Globus pallidus (tissue), 1 donor: ENCODE results near the gene SELENOH.
"Not testable (repeated sequence)": the region's sequence is repeated elsewhere in the genome, so short reads cannot be mapped to it uniquely, and the experiment has no call there.

Experiments
- DNase-seq: peaks from one replicate; pipeline ENCODE4 v3.0.0-alpha.2; 2015; ENCODE audit warnings: low spot score

The SELENOH gene

DNA sequence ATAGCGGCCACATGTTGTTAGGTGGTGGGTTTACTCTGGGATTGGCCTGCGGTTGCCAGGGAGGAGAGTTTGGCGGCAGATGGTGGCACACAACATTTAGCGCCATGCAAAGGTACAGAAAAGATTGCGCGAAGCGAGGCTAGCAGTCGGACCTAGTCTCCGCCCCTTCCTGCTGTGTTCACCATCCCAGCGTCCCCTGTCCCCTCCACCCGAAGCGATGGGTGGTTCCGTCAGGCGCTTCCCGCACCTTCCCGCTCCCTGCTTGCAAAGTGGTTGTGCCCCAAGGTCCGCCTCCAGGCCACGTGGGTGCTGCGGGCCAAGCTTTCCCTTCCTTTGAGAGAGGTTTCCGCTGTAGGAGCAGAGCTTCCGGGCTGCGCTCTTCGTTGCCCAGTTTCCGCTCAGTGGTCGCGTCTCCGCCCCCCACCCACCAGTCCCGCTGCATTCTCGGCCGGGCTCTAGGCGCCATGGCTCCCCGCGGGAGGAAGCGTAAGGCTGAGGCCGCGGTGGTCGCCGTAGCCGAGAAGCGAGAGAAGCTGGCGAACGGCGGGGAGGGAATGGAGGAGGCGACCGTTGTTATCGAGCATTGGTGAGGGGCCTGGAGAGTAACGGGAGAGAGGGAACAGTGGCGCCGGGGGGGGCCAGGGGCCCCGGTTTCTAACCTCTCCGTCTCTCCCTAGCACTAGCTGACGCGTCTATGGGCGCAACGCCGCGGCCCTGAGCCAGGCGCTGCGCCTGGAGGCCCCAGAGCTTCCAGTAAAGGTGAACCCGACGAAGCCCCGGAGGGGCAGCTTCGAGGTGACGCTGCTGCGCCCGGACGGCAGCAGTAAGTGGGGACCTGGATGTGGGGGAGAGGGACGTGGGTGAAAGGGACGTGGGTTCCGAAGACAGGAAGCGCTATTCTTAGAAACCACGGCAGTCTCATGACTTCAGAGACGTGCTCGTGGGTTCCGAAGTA is at the start of gene SELENOH:
Gene SELENOH, plus strand, starts transcription at position 360 of the 955 bp plus-strand sequence. Its CDS starts 105 bp downstream, at position 465.
- peak; percentile 94 for DNase-seq

GRCh38 chr11:57698843-57699365 is 42.4 kb upstream of the SELENOH start:
- DNase-seq, result no peak

DNA sequence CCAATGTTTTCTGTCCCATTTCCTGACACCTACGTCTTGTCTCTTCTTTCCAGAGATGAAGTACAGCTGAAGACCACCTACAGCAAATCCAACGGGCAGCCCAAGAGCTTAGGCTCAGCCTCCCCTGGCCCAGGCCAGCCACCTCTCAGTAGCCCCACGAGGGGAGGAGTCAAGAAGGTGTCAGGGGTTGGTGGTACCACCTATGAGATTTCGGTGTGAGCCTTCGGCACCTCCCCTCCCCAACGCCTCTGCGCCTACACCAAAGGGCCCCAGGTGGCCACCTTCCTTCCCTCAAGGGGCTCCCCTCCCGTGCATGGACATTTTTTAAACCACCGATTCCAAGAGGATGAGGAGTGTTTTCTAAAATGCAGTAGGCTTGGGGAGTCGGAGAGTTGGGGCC is 41.5 kb upstream of the SELENOH start:
- no peak for DNase-seq

- no peak for DNase-seq
Observed at GRCh38 chr11:57700425-57700824, 40.9 kb upstream of the SELENOH start.

GRCh38 chr11:57703341-57703740 is 38.0 kb upstream of the SELENOH start:
- no peak for DNase-seq

DNA sequence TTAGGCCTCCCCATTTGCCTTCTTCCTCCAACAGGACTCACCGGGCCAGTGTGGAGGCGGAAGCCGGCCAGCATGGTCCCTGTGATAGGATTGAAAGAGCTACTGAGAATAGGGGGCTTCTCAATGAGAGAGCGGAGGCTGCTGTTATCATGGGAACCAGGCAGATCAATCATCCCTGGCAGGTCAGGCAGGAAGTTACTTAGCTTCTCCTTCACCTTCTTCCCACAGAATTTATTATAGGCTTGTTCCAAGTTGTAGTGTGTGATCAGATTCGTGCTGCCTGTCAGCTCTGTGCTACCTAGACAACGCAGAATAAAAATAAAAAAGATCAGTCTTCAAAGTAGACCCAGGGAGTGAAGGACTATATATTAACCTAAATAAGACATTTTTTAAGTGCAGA is 36.4 kb upstream of the SELENOH start:
- DNase-seq, result no peak

GRCh38 chr11:57705432-57705831 is 35.9 kb upstream of the SELENOH start:
- DNase-seq, result not testable (repeated sequence)

DNA sequence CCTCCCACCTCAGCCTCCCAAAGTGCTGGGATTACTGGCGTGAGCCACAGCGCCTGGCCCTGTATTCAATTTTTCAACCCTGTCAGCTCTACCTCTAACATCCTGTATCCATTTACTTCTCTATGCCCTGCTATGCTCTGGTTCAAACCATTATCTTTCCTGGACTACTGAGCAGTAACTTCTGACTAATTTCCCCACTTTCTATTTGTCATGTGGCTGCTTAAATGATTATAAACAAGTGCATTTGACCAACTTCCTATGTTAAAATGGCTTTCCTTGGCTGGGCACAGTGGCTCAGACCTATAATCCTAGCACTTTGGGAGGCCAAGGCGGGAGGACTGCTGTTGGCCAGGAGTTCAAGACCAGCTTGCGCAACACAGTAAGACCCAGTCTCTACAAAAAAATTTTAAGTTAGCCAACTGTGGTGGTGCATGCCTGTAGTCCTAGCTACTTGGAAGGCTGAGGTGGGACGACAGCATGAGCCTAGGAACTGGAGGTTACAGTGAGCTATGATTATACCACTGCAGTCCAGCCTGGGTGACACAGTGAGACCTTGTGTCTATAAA is 31.4 kb upstream of the SELENOH start:
- DNase-seq, result no peak

DNA sequence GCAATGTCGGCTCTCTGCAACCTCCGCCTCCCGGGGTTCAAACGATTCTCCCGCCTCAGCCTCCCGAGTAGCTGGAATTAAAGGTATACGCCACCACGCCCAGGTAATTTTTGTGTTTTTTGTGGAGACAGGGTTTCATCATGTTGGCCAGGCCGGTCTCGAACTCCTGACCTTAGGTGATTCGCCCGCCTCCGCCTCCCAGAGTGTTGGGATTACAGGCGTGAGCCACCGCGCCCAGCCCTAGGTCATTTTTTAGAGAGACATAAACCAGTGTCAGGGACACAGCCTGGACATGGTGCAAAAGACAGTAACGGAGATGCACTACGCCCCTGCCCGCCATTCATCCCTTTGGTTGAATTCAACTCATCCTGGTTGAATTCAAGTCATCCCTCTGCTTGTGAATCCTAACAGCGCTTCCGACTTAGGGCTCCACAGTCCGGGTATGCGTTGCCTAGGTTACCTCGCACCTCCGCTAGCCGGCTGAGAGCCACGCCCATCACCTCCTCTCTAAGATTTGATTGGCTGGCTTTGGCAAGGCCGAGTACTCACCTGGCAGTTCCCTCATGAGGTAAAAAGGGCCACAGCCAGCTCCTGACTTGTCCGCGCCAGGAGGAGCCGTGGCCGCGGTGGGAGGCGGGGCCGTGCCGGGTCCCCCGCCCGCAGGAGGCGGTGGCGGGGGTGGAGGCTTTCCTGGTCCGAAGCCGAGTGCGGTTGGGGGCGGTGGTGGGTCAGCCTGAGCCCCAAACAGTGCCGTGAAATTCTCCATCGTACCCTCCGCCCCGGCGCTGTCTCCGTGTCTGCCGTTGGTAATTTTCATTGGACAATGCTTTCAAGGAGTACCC is 29.7 kb upstream of the SELENOH start, which contains the start of gene MED19:
Gene MED19, minus strand, starts transcription at position 802 of the 842 bp plus-strand sequence. Its CDS starts 36 bp downstream, at position 766.
- DNase-seq, result no peak

GRCh38 chr11:57712256-57713150 is 28.8 kb upstream of the SELENOH start, which contains the start of gene TMX2:
Gene TMX2, plus strand, starts transcription at chr11:57712593. Its CDS starts 26 bp downstream, at chr11:57712619.
- peak; percentile 99 for DNase-seq

DNA sequence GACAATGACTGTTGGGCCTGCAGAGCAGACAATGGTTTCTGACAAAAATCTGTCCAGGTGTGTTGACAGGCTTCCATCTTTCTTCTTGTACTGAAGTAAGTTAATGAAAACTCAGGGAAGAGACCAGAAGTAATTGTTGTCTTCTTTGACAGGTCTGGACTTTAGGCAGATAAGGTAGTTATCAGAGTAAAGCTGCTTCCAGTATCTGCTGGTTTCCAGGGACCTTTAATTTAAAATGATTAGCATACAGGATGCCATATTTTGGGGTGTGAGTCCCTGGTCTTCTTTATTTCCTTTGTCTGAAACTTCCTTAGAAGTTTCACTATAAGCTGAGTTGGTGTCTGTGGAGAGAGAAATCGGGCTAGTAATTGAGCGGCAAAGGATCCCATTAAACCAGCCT is 27.5 kb upstream of the SELENOH start:
- no peak for DNase-seq

- DNase-seq, result not testable (repeated sequence)
Observed at GRCh38 chr11:57716726-57717125, 24.6 kb upstream of the SELENOH start.

DNA sequence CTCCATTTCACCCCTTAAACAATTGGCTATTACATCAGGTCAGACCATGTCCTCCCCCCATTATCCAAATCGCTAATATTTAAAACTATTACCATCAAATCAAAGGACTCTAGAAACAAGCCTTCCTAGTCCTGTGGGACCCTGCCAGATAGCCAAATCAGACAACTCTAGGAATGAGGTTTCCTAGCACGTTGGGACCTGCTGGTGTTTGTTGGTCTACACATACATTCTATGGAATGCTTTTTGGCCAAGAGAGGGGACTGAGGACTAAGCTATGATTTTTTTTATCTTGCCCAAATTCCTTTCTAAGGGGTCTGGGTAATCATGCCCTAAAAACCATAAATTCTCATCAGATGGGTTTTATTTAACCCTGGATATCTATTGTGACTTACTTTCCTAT is 14.1 kb upstream of the SELENOH start:
- no peak for DNase-seq

DNA sequence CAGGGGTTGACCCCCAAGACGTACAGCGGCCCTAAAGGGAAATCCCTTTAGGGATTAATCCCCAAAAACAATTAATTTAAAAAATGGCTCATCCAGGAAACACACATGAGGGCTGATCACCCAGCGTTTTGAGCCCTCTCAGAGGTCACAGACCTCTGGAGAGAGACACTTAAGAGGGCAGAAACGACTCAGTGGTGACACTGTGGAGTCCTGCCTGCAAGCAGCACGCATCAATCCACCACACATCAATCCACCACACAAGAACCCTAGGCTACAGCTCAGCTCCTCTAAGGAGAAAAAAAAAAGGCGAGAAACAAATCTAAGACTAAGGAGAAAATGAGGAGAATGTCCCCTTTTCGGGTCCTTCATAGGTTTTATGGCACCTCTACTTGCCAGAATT is 12.5 kb upstream of the SELENOH start:
- DNase-seq, result no peak

- DNase-seq, result no peak
Observed at GRCh38 chr11:57729479-57729878, 11.8 kb upstream of the SELENOH start.

DNA sequence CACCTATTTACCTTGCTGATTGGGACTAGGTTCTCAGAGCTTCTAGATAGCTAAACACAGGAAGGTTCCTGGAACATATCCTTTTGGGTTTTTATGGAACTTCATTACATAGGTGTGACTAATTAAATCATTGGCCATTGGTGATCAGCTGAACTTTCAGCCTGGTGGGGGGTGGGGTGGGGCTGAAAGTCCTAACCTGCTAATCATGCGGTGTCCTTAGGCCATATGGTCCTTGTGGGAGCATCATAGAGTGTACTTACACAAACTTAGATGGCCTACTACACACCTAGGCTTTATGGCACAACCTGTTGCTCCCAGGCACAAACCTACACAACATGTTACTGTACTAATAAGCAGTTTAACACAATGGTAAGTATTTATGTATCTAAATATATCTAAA is 8.6 kb upstream of the SELENOH start:
- DNase-seq, result no peak

DNA sequence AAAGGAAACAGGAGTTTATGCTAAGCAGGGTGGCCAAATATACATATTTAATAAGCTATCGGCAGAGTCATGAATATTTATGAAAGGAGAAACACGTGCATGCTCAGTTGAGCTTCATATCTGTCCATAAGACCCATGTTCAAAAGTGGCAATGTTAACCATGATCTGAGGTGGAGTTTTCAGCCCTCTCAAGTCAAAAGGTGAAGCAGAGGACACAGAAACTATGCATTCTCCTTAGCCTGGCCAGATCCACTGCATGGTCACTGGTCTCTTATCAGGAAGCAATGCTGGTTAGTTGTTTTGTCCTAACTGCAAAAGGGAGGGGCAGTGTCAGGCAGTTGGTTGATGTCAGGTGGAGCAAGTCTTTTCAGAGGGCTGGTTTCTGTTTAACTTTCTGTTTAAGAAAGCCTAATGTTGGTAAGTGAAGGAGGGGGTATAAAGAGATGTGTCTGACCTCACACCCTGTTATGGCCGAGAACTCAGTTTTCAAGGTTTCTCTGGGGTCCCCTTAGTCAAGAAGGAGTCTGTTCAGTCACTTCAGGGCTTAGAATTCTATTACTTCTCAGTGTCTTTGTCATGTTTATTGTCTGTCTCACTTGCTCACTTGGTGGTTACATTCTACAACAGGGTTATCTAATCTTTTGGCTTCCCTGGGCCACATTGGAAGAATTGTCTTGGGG is 5.5 kb upstream of the SELENOH start:
- no peak for DNase-seq

DNA sequence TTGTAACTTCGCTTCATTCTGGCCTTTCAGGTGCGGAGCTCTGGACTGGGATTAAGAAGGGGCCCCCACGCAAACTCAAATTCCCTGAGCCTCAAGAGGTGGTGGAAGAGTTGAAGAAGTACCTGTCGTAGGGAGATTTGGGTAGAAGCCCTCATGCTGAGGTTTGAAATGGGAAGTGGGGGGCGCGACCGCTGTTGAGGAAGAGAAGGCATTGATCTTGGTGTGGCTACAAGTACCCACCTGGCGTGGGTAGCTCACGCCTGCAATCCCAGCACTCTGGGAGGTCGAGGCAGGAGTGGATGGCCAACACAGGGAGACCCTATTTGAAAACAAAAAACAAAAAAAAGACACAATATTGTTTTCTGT is 779 bp downstream of the SELENOH start:
- DNase-seq, result no peak

DNA sequence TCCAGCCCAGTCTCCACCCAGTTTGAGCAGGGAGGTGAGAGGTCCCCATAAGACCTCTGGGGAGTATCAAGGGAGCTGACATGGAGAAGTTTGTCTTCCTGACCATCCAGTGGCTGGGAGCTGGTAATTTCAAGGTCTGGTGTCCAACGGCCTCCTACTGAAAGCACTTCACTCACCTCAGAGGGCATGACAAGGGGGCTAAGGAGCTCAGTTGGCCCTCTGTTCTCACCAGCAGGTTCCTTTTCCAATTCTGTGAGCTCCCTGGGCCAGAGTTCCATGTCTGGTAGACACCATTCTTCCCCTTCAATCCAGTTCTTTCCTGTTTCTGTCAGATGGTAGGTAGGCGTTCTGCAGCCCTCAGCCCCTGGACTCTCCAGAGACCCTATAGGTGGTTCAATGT is 3.1 kb downstream of the SELENOH start:
- no peak for DNase-seq

- DNase-seq, result no peak
Observed at GRCh38 chr11:57745206-57745605, 3.9 kb downstream of the SELENOH start.
